Measurements from ENCODE around the gene DEPP1.

DNA sequence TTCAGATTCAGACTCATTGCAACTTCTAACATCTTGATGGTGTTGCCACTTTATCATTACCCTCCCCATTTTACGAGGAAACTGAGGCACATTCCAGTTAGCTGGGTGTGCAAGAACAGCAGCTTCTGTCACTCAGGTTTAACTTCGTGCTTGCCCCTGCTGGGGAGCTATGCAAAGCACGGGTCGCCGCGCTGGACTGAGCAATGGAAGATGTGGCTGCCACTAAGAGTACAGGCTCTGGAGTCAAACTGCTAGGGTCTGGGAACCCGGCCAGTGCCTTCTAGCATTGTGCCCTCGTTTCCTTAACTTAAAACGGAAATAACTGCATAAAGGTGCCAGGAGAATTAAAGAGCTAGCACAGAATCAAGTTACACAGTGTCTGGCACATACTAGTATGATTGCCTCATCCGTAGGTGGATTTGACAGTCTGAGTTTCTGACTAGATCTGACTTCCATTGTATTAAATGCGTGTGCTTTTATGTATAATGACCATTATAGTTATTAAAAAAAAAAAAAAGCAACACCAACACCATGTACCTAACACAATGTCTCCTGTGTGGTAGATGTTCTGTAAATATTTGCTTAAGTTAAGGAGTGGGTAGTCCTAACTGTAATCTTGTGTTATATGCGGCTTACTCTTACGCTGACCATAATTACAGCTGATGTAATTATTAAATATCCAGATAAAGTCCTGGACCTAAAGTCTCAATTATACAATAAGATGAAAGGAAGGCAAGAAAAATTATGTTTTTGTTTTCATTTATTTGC is 23.0 kb upstream of the DEPP1 start:
- TF ChIP-seq CTCF (IDR thresholded peaks at IDR 0.05) (no peak), POLR2A (IDR thresholded peaks at IDR 0.05) (no peak)

Measured in lower leg skin (tissue), 3 donors.